Mesenteric fat pad (tissue), 1 donor: ENCODE data around the gene SUMO3. TPM values are rescaled to one million over a fixed set of nuclear protein-coding genes. Genes with fewer than 3 reads are reported as not detected.
A peak's percentile ranks its signal among the peaks of the same experiment; 100 is the strongest.

Experiments
- DNase-seq: peaks from one replicate; pipeline ENCODE4 v3.0.0-alpha.2; 2020; ENCODE audit warnings: low spot score
- total RNA-seq: library from RNA; stranded (reverse); fragmentation: NEBNext Ultra II Directional; extraction: Animal tissue kit (Norgen Biotek cat#: 25700); gene quantifications from one replicate; pipeline ENCODE4 v1.2.1, GENCODE V29; 2021
- donor health status: DM: yes; HTN: yes; CAD: no.

The SUMO3 gene
- total RNA-seq, 1 donor from 2014 or later: 82.2 TPM

DNA sequence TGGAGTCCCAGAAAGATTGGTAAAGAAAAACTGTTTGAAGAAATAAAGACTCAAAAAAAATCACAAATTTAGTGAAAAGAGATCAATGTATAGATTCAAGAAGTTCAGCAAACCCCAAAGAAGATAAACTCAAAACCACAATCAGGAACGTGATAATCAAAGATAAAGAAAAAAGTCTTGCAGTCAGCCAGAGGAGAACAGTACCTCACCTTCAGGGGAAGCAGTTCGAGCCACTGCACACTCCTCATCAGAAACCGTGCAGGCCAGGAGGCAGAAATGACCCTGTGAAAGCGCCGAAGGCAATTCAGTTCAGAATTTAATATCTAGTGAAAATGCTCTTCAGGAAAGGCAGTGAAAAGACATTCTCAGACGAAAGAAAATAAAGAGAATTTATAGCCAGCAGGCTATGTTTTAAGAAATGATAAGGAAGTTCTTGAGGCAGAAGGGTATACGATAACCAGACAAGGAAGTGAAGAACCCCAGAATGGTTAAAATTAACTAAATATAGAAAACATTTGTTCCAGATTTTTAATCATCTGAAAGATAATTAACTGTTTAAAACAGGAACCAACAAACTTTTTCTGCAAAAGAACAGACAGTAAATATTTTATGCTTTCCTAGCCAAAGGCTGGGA, 13.5 kb upstream of the SUMO3 start:
- no peak for DNase-seq

DNA sequence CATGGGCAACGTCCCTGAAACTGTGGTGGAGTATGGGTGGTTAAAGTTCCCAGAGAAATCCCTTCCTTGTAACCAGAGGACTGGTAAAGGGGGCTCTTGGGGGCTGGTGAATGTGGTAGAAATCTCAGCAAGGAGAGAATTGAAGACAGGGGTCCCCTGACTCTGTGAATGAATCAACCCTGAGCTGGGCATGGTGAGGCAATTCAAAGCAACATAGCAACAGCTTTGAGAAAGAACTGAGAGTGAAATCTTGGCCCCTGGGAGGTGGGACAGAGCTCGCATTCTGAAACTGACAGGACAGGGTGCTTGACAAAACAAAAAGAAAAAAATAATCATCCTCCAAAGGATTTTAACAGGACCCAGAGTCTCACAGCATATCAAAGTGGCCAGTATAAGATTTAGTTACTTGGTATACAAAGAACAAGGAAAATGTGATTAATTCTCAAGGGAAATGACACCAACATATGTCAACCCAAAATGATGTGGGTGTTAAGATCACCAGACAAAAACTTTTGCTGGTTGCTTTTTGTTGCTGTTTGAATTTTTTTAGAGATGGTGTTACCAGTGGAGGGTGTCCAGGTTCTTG, 11.7 kb upstream of the SUMO3 start:
- peak; percentile 22 for DNase-seq

DNA sequence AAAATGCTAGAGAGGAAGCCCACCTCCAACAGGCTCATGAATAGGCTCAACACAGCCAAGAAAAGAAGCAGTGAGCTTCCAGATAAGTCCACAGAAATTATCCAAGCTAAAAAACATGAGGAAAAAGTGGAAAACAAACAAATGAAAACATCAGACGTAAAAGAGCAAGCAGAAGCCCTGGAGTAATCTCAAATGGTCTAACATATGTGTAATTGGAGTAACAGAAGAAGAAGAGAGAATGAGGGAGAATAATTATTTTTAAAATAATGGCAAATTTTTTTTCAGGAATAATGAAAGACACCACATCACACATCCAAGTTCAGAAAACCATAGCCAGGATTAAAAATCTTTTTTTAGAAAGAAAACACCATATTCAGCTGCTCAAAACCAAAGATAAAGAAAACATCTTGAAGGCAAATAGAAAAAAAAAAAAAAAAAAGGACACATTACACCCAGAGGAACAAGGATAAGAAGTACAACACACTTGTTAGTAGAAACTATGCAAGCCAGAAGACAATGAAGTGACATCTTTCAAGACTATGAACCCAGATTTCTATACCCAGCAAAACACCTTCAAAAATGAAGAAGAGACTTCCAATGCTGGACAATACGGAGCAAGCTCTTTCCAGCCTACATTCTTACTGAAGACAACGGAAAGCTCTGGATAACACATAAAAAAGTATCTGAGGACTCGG, 10.6 kb upstream of the SUMO3 start:
- DNase-seq: no peak

DNA sequence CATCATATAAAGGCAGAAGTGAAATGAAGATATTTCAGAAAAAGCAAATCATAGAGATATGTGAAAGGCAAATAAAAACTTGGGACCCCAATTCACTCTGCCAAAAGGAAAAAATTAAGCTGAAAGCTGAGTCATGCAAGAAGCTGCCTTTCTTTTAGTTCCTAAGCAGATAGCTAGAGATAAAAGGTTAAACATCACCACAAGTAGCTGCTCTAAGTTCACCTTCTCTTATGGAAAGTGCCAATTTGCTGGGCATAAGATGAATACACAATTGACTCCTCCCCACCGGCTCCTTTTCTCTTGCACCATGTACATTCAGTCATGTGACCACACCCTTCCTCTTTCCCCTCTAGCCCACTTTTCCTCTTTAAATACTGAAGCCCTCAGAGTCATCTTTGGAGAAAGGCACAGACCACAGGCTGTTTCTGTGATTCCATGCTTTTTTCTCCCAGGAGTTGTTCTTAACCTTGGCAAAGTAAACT, 5.4 kb upstream of the SUMO3 start:
- no peak for DNase-seq

DNA sequence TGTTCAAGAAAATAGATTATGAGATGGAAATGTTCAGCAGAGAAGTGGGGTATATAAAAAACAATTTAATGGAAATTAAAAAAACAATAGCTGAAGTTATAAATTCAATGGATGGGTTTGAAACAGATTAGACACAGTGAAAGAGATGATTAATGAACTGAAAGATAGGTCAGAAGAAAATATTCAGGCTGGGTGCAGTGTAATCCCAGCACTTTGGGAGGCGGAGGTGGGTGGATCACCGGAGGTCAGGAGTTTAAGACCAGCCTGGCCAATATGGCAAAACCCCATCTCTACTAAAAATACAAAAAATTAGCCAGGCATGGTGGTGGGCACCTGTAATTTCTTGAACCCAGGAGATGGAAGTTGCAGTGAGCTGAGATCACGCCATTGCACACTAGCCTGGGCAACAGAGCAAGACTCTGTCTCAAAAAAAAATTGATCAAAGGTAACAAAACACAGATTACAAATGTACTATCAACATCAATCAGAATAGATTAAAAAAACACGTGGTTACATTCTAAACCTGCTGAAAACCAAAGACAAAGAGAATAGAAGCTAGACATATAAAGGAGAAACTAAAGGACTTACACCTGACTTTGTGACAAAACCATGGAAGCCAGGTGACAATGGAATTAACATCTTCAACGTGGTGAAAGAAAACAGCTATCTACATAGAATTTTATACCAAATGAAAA, 4.8 kb upstream of the SUMO3 start:
- DNase-seq: no peak

DNA sequence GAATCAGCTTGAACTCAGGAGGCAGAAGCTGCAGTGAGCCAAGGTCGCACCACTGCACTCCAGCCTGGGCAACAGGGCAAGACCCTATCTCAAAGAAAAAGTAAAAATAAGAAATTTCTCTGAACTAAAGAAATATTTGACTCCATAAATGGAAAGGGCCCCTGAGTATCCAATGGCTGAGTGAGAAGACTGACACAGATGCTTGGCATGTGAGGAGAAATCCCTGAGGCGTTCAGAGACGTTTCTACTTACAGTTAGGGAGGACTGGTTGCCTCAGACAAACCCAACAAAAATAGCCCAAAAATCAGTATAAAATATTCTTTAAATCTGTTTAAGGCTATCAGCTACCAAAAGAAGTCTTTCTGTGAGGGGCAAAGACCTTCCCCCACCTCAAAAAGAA, 3.0 kb upstream of the SUMO3 start:
- no peak for DNase-seq

DNA sequence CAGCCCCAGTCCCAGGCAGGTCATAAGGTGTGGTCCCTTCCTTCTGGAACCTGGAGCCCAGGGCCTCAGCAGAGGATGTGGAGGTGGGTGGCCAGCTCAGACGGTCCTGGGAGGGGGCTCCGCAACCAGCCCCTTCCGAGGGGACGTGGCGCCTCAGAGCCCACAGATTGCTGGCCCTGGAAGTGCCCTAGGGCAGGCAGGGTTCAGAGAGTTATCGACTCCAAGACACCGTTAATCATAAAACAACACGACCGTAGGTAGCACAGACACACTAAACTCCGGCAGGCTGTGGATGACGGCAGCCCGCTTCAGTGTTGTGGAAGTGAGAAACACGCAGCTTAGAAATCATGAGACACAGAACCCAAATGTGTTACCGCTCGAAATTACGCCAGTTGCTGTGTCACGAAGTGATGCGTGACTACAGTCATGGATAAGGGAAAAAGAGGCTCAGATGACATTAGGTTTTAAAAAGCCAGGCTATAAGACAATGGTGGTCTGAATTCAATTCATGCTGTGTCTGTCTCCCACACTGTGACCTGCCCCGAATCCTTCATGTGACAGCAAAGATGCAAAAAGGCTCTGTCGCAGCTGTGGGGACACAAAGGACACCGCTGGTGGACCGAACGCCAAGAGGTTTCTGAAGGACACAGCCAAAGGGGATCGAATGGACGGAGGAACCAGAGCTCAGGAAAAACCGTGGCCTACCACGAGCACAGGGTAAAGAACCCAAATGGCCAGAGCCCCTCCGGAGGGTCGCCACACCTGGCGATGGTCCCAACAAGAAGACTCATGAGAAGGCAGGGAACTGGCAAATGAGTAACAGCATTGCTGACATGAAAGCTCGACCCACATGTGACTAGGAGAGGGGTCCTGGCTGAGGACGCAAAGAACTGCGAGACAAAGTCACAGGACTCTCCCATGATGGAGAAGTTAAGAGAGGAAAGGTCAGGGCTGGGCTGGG, 1.7 kb upstream of the SUMO3 start:
- peak; percentile 78 for DNase-seq

DNA sequence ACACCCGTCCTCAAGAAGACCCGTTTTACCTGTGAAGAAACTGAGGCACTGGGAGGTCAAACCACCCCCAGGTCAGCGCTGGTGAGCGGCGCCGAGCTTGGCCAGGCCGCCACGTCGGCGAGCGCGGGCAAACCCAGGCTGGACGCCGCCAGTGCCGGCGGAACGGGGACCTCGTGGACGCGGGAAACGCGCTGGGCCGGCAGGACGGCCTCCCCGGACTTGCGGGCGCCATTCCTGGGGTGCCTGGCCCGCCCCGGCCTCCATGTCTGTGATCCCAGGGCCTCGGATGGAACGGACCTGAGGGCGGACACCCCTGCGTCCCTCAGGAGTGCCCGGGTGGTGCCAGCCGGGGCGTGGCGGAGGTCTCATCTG, 764 bp upstream of the SUMO3 start:
- DNase-seq: peak; percentile 89

DNA sequence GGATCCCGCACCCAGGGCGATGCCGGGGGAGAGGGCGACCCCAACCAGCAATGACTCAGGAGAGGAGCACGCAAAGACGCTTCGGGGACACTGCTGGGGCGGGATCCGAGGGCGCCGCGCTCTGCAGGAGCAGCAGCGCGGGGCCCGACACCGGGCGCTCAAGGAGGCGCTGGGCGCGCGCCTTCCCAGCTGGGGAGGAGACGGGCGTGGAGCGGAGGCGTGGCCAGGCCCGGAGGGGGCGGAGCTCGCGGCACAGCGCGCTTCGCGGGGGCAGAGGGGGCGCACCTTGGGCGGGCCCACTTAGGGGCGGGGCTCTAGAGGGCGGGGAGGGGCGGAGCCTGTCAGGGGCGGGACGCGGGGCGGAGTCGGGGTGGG, 369 bp downstream of the SUMO3 start:
- DNase-seq: peak; percentile 98

DNA sequence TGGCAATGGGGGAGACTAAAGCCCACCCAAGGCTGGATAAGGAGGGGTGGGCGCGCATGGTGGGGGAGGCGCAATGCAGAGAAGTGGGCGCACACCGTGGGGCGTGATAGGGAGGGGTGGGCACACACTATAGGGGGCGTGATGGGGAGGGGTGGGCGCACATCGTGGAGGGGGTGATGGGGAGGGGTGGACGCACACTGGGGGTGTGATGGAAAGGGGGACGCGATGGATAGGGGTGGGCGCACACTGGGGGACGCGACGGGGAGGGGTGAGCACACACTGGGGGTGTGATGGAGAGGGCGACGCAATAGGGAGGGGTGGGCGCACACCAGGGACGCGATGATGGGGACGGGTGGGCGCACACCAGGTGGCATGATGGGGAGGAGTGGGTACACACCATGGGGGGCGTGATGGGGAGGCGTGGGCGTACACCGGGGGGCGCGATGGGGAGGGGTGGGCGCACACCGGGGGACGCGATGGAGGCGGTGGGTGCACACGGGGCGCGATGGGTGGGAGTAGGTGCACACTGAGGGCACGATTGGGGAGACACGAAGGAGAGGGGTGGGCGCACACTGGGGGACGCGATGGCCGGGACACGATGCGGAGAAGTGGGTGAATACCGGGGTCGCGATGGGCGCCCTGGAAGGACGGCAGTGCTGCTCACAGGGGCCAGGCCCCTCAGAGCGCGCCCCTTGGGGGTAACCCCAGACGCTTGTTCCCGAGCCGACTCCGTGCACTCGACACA, 929 bp downstream of the SUMO3 start:
- no peak for DNase-seq

DNA sequence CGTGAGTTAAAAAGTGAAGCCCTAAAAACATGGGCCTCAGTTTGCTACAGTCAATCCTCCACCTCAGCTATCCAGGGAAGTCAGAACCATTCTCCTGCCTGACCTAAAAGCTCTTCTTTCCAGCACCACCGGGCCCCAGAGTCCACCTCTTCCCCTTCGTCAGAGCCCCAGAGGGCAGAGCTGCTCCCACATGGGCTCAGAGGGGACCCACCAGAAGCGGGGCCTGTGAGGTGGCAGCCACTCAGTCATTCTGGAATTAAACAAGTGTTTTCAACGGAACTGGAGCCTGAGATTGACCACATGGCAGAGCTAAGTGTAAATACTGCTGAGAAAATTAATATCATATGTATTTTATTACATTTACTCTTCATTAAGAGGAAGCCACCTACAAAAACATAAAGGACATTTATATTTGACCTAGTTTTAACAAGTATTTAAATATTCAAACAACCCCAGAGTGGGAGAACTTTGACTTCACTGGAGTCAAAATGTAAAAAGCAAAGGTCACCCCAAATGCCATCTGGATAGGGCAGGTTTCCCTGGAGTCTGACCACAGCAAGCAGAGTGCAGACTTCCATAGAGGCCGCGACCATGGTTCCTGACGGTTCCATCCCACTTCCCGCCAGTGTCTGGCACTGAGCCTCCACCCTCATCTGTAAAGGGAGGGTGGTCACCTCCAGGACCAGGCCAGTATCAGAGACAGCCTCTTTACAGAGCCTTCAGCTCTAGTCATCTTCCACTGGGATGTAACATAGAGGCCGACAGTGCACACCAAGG, 1.8 kb downstream of the SUMO3 start:
- DNase-seq: no peak

DNA sequence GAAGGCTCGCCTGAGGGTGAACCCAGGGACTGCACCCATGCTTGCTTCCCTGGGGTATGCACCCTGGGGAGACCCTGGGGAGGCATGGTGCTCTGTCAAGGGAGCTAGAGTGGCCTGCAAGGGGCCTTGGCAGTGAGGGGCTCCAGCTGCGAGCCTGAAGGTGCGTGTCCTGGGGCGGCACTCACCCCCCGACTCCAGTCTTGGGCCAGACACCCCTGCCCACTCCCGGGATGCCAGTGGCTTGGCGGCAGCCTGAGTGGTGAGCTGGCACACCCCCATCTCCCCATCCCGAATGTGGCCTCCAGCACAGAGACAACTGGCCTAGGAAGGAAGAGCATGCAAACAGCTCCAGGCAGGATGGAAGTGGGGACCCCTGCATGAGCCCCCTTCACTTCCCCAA, 2.6 kb downstream of the SUMO3 start:
- no peak for DNase-seq

DNA sequence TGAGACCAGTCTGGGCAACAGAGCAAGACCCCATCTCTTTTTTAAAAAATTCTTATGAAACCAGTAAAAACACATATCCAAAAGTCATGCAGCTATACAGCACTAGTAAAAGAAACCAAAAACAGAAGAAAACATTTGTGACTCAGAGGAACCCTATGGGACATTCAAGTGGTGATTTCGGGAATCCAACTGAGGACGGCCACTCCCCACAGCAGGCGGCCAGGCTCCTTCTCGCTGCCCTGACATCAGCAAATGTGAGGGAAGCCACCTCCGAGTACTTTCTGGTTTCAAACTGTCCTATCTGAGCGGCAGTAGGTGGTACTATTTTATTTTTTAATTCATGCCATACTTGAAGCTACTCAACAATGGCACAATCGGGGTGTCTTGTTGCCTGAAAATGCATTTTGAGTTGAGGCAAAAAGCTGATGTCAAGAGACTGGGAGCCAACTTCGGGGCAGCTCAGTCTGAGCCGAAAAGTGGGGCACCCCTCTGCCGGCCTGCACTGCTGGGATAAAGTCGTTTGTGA, 3.3 kb downstream of the SUMO3 start:
- no peak for DNase-seq

DNA sequence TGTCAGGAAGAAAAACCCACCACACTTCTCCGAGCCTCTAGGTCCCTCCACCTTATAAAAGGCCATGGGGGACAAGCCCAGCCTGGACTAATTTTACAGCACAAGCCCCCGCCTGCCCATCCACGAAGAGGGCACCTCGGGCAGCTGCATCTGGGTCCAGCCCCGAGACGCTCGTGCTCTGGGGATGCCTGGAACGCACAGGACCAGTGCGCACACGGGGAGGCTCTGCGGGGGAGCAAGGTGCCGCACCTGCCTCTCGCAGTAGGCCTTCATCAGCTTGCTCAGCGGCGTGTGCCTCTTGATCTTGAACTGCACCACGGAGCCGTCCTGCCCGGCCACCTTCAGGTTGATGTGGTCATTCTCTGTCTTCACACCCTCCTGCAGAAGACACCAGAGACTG, 4.1 kb downstream of the SUMO3 start:
- DNase-seq: no peak

DNA sequence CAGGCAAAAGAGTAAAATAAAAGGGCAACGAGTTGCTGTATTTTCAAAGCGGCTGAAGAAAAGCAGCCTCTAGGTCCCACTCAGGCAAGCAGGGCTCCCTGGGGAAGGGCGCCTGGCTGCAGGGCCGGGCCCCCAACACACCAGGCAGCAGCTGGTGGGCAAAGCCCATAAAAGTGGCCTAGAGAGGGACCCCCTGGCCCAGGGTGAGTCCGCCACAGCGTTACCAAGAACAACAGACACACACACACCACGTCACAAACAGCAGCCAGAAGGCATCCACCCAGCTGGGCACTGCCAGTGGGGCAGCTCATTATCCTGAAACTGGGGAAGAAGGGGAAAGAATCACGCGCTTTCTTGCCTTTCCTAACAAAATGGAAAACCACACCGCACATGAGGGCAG, 4.7 kb downstream of the SUMO3 start:
- DNase-seq: no peak

DNA sequence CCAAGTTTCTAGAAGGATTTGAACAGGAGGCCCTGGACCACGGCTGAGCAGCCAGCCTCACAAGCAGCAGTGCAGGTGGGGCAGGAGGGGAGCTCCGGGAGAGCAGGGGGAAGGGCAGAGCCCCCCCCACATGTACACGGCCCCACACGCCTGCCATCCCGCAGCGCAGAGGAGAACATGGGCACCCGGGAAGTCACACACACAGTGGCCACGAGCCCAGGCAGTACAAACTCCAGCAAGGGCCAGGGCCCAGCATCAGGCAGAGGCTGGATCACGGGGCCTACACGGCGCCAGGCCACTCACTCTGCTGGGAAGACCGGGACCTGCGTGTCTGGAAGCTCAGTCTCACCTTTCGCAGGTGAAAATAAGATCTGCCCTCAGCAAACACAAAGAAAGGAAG, 5.2 kb downstream of the SUMO3 start:
- no peak for DNase-seq

DNA sequence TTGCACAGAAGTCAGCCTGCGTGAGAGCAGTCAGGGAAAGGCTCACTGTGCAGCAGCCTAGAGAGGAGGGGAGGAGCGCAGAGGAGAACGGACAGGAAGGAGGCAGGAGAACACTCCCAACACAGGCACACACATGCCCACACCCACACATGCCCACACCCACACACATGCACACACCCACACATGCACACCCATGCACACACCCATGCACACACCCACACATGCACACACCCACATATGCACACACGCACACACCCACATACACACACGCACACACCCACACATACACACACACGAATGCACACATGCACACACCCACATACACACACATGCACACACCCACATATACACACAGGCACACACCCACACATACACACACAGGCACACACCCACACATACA, 7.1 kb downstream of the SUMO3 start:
- no peak for DNase-seq

DNA sequence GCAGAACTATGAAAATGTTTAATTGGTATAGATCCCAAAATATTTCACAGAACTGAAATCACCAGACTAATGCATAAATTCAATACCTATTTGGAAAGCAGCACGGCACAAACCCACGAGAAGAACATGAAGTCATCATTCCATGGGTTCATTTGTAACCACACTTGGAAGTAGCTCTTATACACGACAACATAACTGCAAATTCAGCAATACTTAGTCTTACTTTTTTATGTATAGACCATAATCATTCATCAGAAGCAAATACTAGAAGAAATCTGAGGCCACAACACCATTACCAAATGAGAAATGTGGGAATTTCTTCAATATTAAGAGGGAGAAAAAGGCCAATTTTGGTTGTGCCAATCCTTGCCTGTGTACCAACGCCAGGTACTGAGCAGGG, 12.0 kb downstream of the SUMO3 start:
- no peak for DNase-seq

DNA sequence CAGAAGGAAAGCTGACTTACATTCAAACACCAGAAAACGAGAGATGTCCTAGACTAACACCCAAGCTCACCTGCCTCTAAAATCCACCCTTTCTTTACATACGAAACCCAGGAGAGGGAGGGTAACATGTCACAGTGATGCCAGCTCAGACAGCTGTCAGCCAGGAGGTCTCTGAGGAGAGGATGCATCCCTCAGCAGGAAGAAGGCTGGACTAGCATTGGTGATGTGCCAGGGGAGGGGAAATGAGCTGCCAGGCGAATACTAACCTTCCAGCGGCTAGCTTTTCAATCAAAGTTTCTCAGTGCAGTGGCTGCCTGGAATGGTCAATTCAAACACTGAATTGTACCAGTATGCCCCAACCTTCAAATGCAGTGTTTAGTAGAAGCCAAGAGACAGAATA, 12.6 kb downstream of the SUMO3 start:
- no peak for DNase-seq
